Caco-2 (cell line): ENCODE results near the gene CACNB2. TPM values are rescaled to one million over a fixed set of nuclear protein-coding genes. Genes with fewer than 3 reads are reported as not detected.

Experiments used
- BruUV-seq: library from RNA; stranded (reverse); fragments of 400-500 nt; replicated peaks from 2 replicates; lab custom pipeline; 2021; lab: Mats Ljungman, UMichigan
- CTCF ChIA-PET: fragments of 300-600 bp; sonication (Branson Sonifier 250); formaldehyde crosslinking; loops from one replicate; lab custom pipeline; 2022; ENCODE audit warnings: antibody characterized with exemption; lab: Charles Lee
- POLR2A ChIA-PET: fragments of 300-600 bp; sonication (Branson Sonifier 250); formaldehyde crosslinking; loops from one replicate; lab custom pipeline; 2022; ENCODE audit warnings: antibody characterized with exemption; lab: Charles Lee
- DNase-seq, 2 experiments: peaks; one replicate each; pipeline versions ENCODE4 v3.0.0 to v3.0.0-alpha.2; 2020 to 2022
- H3K27me3 ChIP-seq: replicated peaks from 2 replicates; pipeline ENCODE4 v1.6.0; 2011; ENCODE audit warnings: low read length; ENCODE audit not compliant: control insufficient read depth, insufficient read depth
- H3K36me3 ChIP-seq: 2 replicates; pipeline ENCODE4 v1.5.1; 2011; ENCODE audit warnings: low read length; ENCODE audit not compliant: control insufficient read depth, insufficient read depth
- H3K4me1 ChIP-seq: fragments of 250-450 bp; sonication (Bioruptor Pico); 2 replicates; pipeline ENCODE4 v1.5.1; 2020; ENCODE audit warnings: mild to moderate bottlenecking
- H3K4me3 ChIP-seq: 2 replicates; pipeline ENCODE4 v1.5.1; 2011; ENCODE audit warnings: low read depth, mild to moderate bottlenecking, control low read depth, low read length
- H3K9me3 ChIP-seq: fragments of 250-450 bp; sonication (Bioruptor Pico); 2 replicates; pipeline ENCODE4 v1.5.1; 2020; ENCODE audit warnings: mild to moderate bottlenecking, moderate library complexity
- H3K27ac Mint-ChIP-seq: one replicate; pipeline ENCODE4 v1.8.0; 2022; ENCODE audit warnings: mixed read lengths; ENCODE audit not compliant: unreplicated experiment
- H3K27me3 Mint-ChIP-seq: one replicate; pipeline ENCODE4 v1.8.0; 2022; ENCODE audit warnings: mixed read lengths; ENCODE audit not compliant: insufficient read depth, unreplicated experiment
- H3K36me3 Mint-ChIP-seq: one replicate; pipeline ENCODE4 v1.8.0; 2022; ENCODE audit warnings: mild to moderate bottlenecking, mixed read lengths; ENCODE audit not compliant: insufficient read depth, unreplicated experiment
- H3K4me1 Mint-ChIP-seq: one replicate; pipeline ENCODE4 v1.8.0; 2022; ENCODE audit warnings: low read depth, mixed read lengths; ENCODE audit not compliant: unreplicated experiment
- H3K4me3 Mint-ChIP-seq: one replicate; pipeline ENCODE4 v1.8.0; 2022; ENCODE audit warnings: mild to moderate bottlenecking, moderate library complexity, mixed read lengths; ENCODE audit not compliant: unreplicated experiment
- H3K9me3 Mint-ChIP-seq: one replicate; pipeline ENCODE4 v1.8.0; 2022; ENCODE audit warnings: mixed read lengths; ENCODE audit not compliant: unreplicated experiment
- CTCF ChIP-seq, 2 experiments: fragments of 200-600 bp in 1 of 2; IDR thresholded peaks; 1 replicate in 1 of 2; 2 replicates in 1 of 2; pipeline versions ENCODE4 v1.5.1 to v1.8.0; 2011 to 2022; ENCODE audit warnings: antibody characterized with exemption in 1 of 2, control low read depth in 1 of 2, inconsistent platforms in 1 of 2, low read depth in 1 of 2, low read length in 1 of 2, mild to moderate bottlenecking in 1 of 2, moderate library complexity in 1 of 2; ENCODE audit not compliant: insufficient read depth in 1 of 2, severe bottlenecking in 1 of 2, unreplicated experiment in 1 of 2
- intact Hi-C: fragments of 100-400 bp; cut with micrococcal nuclease; formaldehyde crosslinking; loops from one replicate; pipeline ENCODE4 v1.10.0; 2022; ENCODE audit not compliant: unreplicated experiment
- total RNA-seq: library from RNA; stranded (reverse); gene quantifications from 2 replicates; pipeline ENCODE4 v1.2.3, GENCODE V29; 2022

Gene CACNB2
- total RNA-seq, 1 experiment from 2014 or later, result 0.98 TPM

DNA sequence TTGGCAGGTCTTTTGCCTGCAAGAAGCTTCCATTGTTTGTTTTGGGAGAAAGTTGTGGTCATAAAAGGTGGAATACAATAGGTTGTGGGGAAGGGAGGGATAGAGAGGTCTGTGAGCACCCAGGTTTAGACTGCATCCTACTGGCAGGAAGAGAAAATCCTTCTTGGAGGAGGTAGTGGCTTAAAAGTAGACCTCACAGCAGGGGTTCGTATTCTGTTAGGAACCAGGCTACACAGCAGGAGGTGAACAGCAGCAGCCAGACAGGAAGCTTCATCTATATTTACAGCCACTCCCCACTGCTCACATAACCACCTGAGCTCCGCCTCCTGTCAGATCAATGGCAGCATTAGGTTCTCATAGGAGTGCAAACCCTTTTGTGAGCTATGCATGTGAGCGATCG, 265.9 kb downstream of the CACNB2 start:
- H3K27me3 Mint-ChIP-seq, result no peaks in the 10 kb centered on the region
- CTCF ChIA-PET, result no interaction called here
- POLR2A ChIA-PET, result no interaction called here

GRCh38 chr10:18409599-18410397, 269.6 kb downstream of the CACNB2 start:
- H3K27me3 Mint-ChIP-seq, result no peaks in the 10 kb centered on the region
- DNase-seq, result no peak
- no peaks in the 10 kb centered on the region for H3K36me3 ChIP-seq
- BruUV-seq, result no TSS peak
- no peaks in the 10 kb centered on the region for H3K9me3 ChIP-seq
- H3K4me3 ChIP-seq, result no peak overlapping the region
- no peak overlapping the region for H3K4me3 Mint-ChIP-seq
- TF ChIP-seq CTCF (IDR thresholded peaks at IDR 0.05; ENCODE audit: insufficient read depth in 1 of 2, low read depth in 1 of 2, low read length in 1 of 2, severe bottlenecking in 1 of 2, unreplicated experiment in 1 of 2), result no peak
- no peaks in the 10 kb centered on the region for H3K36me3 Mint-ChIP-seq
- peaks cover 7% of the 10 kb centered on the region for H3K4me1 Mint-ChIP-seq
- no peaks in the 10 kb centered on the region for H3K9me3 Mint-ChIP-seq
- no peaks in the 10 kb centered on the region for H3K4me1 ChIP-seq
- intact Hi-C loops, result no loop called here
- no peak overlapping the region for H3K27ac Mint-ChIP-seq
- ChIA-PET POLR2A (no interaction called here), CTCF (no interaction called here)
- no peaks in the 10 kb centered on the region for H3K27me3 ChIP-seq

More for the DNA sequence above, 265.9 kb downstream of the CACNB2 start:
- H3K9me3 Mint-ChIP-seq, result no peaks in the 10 kb centered on the region
- H3K4me3 ChIP-seq, result no peak overlapping the region
- H3K36me3 Mint-ChIP-seq, result no peaks in the 10 kb centered on the region
- H3K9me3 ChIP-seq, result no peaks in the 10 kb centered on the region
- peaks cover 3% of the 10 kb centered on the region for H3K4me1 Mint-ChIP-seq
- intact Hi-C loops, result no loop called here
- no peaks in the 10 kb centered on the region for H3K27me3 ChIP-seq
- H3K27ac Mint-ChIP-seq, result no peak overlapping the region
- no peaks in the 10 kb centered on the region for H3K36me3 ChIP-seq
- H3K4me3 Mint-ChIP-seq, result no peak overlapping the region
- H3K4me1 ChIP-seq, result peaks cover 4% of the 10 kb centered on the region; the same call in 1 of the 2 replicates
- DNase-seq, result peak in 1 of 2 experiments; percentile 38
- no peak for TF ChIP-seq CTCF (IDR thresholded peaks at IDR 0.05; ENCODE audit: insufficient read depth in 1 of 2, low read depth in 1 of 2, low read length in 1 of 2, severe bottlenecking in 1 of 2, unreplicated experiment in 1 of 2)
- BruUV-seq, result no TSS peak

- BruUV-seq, result no TSS peak
- no peak for TF ChIP-seq CTCF (IDR thresholded peaks at IDR 0.05; ENCODE audit: insufficient read depth in 1 of 2, low read depth in 1 of 2, low read length in 1 of 2, severe bottlenecking in 1 of 2, unreplicated experiment in 1 of 2)
- Histone ChIP-seq H3K36me3 (no peaks in the 10 kb centered on the region), H3K4me3 (no peak overlapping the region), H3K27me3 (no peaks in the 10 kb centered on the region), H3K9me3 (peaks cover 4% of the 10 kb centered on the region; the same call in 1 of the 2 replicates), H3K4me1 (no peaks in the 10 kb centered on the region)
- no peak for DNase-seq
- Mint-ChIP-seq H3K4me3 (no peak overlapping the region), H3K27me3 (peaks cover 2% of the 10 kb centered on the region), H3K36me3 (no peaks in the 10 kb centered on the region), H3K27ac (no peak overlapping the region), H3K9me3 (peaks cover 18% of the 10 kb centered on the region), H3K4me1 (peaks cover 7% of the 10 kb centered on the region)
- intact Hi-C loops, result no loop called here
- POLR2A ChIA-PET, result no interaction called here
- CTCF ChIA-PET, result interaction anchor here (0.7 kb wide), 1 partner anchor 276 kb away, joined by 6 read pairs; no protein-coding TSS in a partner anchor
Measured at GRCh38 chr10:18414061-18414460, 273.8 kb downstream of the CACNB2 start.
